Measurements from ENCODE around the gene DNAH17. TPM values are rescaled to one million over a fixed set of nuclear protein-coding genes. Genes with fewer than 3 reads are reported as not detected.

DNAH17 gene
- total and polyA plus RNA-seq, 2 donors (not counting 1 experiment from before 2014, with no cell fraction given), result 0.01 to 0.12 TPM

GRCh38 chr17:78575340-78575739 is 1.9 kb downstream of the DNAH17 start:
- no peaks in the 10 kb centered on the region for H4K20me1 ChIP-seq (ENCODE audit: control insufficient read depth, insufficient read depth, low read length, poor library complexity, severe bottlenecking)
- H3K9me3 ChIP-seq (ENCODE audit: control extremely low read depth in 1 of 3, control insufficient read depth in 2 of 3, insufficient read depth in 1 of 3, low read length in 2 of 3), result no peaks in the 10 kb centered on the region
- intact Hi-C loops (cut with micrococcal nuclease), result no loop called here
- H3K4me1 ChIP-seq (ENCODE audit: control insufficient read depth in 2 of 2, insufficient read depth in 2 of 2, low read length in 2 of 2), result peaks cover 0 to 16% of the 10 kb centered on the region in 2 donors
- H3K4me3 ChIP-seq (ENCODE audit: control extremely low read depth in 1 of 5, extremely low read depth in 1 of 5, insufficient read depth in 1 of 5, low read depth in 2 of 5, low read length in 4 of 5), result no peak overlapping the region
- H3K79me2 ChIP-seq (ENCODE audit: control insufficient read depth, insufficient read depth, low read length), result no peaks in the 10 kb centered on the region
- H3K9me3 Mint-ChIP-seq (ENCODE audit: insufficient read depth), result no peaks in the 10 kb centered on the region
- peaks cover 5% of the 10 kb centered on the region for H3K27me3 Mint-ChIP-seq
- ChIA-PET CTCF (no interaction called here), POLR2A (interaction anchor here (0.6 kb wide), 1 partner anchor 56 kb away, joined by 14 read pairs; no protein-coding TSS in a partner anchor)
- no peaks in the 10 kb centered on the region for H3K36me3 ChIP-seq (replicated peaks in 1 of 2; ENCODE audit: control extremely low read depth in 1 of 2, control insufficient read depth in 1 of 2, extremely low read depth in 1 of 2, insufficient read depth in 2 of 2, low read length in 1 of 2)
- peaks cover 8% of the 10 kb centered on the region for H3K4me1 Mint-ChIP-seq
- H3K9ac ChIP-seq (ENCODE audit: low read length), result no peak overlapping the region
- no peak overlapping the region for H3K4me2 ChIP-seq (replicated peaks; ENCODE audit: low read depth, low read length, poor library complexity, severe bottlenecking)
- DNase-seq (no peak), ATAC-seq (ENCODE audit: low read depth) (no peak)
- no peak overlapping the region for H3K27ac ChIP-seq (ENCODE audit: low read length in 2 of 2)
- no peaks in the 10 kb centered on the region for H3K27me3 ChIP-seq (replicated peaks in 1 of 4; ENCODE audit: control extremely low read depth in 1 of 4, control insufficient read depth in 3 of 4, insufficient read depth in 4 of 4, low read length in 3 of 4)
- no peak overlapping the region for H3K4me3 Mint-ChIP-seq
- TF ChIP-seq CTCF (IDR thresholded peaks at IDR 0.05) (no peak), EZH2 (IDR thresholded peaks at IDR 0.05; ENCODE audit: borderline replicate concordance, insufficient read depth, low read depth, low read length, poor library complexity, severe bottlenecking) (no peak)
- H3K27ac Mint-ChIP-seq, result no peak overlapping the region
- H2AFZ ChIP-seq (ENCODE audit: insufficient read depth, low read depth, low read length, poor library complexity, severe bottlenecking), result no peak overlapping the region
- WGBS (ENCODE audit: insufficient coverage), result 88% methylated on average over 8 of the region's 12 CpGs

DNA sequence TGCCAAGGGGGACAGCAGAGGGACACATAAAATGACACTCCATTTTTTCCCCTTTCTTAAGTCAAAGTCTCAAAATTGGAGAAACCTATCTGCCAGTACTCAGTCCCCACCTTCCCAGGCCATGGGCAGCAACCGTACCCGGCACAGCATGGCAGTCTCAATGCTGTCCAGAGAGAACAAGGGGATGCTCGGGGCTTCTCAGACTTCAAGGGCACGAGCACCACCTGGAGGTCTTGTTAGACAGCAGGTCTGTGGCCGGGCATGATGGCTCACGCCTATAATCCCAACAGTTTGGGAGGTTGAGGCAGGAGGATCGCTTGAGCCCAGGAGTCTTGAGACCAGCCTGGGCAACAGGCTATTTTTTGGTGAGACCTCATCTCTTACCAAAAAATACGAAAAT is 3.2 kb downstream of the DNAH17 start:
- intact Hi-C loops (cut with micrococcal nuclease), result no loop called here
- no peak for DNase-seq
- Mint-ChIP-seq H3K4me3 (no peak overlapping the region), H3K27me3 (peaks cover 6% of the 10 kb centered on the region), H3K4me1 (peaks cover 8% of the 10 kb centered on the region), H3K9me3 (ENCODE audit: insufficient read depth) (no peaks in the 10 kb centered on the region), H3K27ac (no peak overlapping the region)
- Histone ChIP-seq H3K27ac (ENCODE audit: low read length in 2 of 2) (no peak overlapping the region), H2AFZ (ENCODE audit: insufficient read depth, low read depth, low read length, poor library complexity, severe bottlenecking) (no peak overlapping the region), H3K4me2 (replicated peaks; ENCODE audit: low read depth, low read length, poor library complexity, severe bottlenecking) (no peak overlapping the region), H3K9me3 (ENCODE audit: control extremely low read depth in 1 of 3, control insufficient read depth in 2 of 3, insufficient read depth in 1 of 3, low read length in 2 of 3) (no peaks in the 10 kb centered on the region), H4K20me1 (ENCODE audit: control insufficient read depth, insufficient read depth, low read length, poor library complexity, severe bottlenecking) (no peaks in the 10 kb centered on the region), H3K4me1 (ENCODE audit: control insufficient read depth in 2 of 2, insufficient read depth in 2 of 2, low read length in 2 of 2) (peaks cover 0 to 16% of the 10 kb centered on the region in 2 donors), H3K9ac (ENCODE audit: low read length) (no peak overlapping the region), H3K79me2 (ENCODE audit: control insufficient read depth, insufficient read depth, low read length) (no peaks in the 10 kb centered on the region), H3K36me3 (replicated peaks in 1 of 2; ENCODE audit: control extremely low read depth in 1 of 2, control insufficient read depth in 1 of 2, extremely low read depth in 1 of 2, insufficient read depth in 2 of 2, low read length in 1 of 2) (no peaks in the 10 kb centered on the region), H3K27me3 (replicated peaks in 1 of 4; ENCODE audit: control extremely low read depth in 1 of 4, control insufficient read depth in 3 of 4, insufficient read depth in 4 of 4, low read length in 3 of 4) (no peaks in the 10 kb centered on the region), H3K4me3 (ENCODE audit: control extremely low read depth in 1 of 5, extremely low read depth in 1 of 5, insufficient read depth in 1 of 5, low read depth in 2 of 5, low read length in 4 of 5) (no peak overlapping the region)
- CTCF ChIA-PET, result interaction anchor here (0.6 kb wide), 1 partner anchor 159 kb away, joined by 3 read pairs; no protein-coding TSS in a partner anchor
- WGBS (ENCODE audit: insufficient coverage), result 100% methylated on average over 5 of the region's 8 CpGs
- ATAC-seq (ENCODE audit: low read depth), result no peak
- TF ChIP-seq CTCF (IDR thresholded peaks at IDR 0.05) (no peak), EZH2 (IDR thresholded peaks at IDR 0.05; ENCODE audit: borderline replicate concordance, insufficient read depth, low read depth, low read length, poor library complexity, severe bottlenecking) (no peak)
- POLR2A ChIA-PET, result no interaction called here
